HL-60 (cell line): ENCODE results near the gene FZD4.

Experiments
- DNase-seq, 2 experiments: peaks; one replicate each; pipeline ENCODE4 v3.0.0-alpha.2; 2010 to 2020; ENCODE audit warnings: low read depth in 1 of 2, low spot score in 1 of 2
- H3K27ac ChIP-seq: fragments of 250-450 bp; sonication (Bioruptor Pico); replicated peaks from 2 replicates; pipeline ENCODE4 v1.5.1; 2020; ENCODE audit warnings: mild to moderate bottlenecking, moderate library complexity
- H3K27me3 ChIP-seq: fragments of 250-450 bp; sonication (Bioruptor Pico); 2 replicates; pipeline ENCODE4 v1.5.1; 2021; ENCODE audit warnings: mild to moderate bottlenecking, moderate library complexity; ENCODE audit not compliant: insufficient read depth, poor library complexity, severe bottlenecking
- H3K4me3 ChIP-seq: replicated peaks from 2 replicates; pipeline ENCODE4 v1.5.1; 2011; ENCODE audit warnings: mild to moderate bottlenecking, control low read depth, low read length; ENCODE audit not compliant: insufficient read depth
- CTCF ChIP-seq: IDR thresholded peaks from one replicate; pipeline ENCODE4 v1.5.1; 2011; ENCODE audit warnings: low read length, control low read depth, inconsistent platforms; ENCODE audit not compliant: insufficient read depth
- GABPA ChIP-seq: IDR thresholded peaks from 2 replicates; pipeline ENCODE4 v1.6.1; 2012; ENCODE audit warnings: low read depth
- POLR2AphosphoS5 ChIP-seq: IDR thresholded peaks from 2 replicates; pipeline ENCODE4 v1.6.1; 2012; ENCODE audit warnings: low read depth
- REST ChIP-seq: IDR thresholded peaks from 2 replicates; pipeline ENCODE4 v1.6.1; 2012; ENCODE audit warnings: low read depth; ENCODE audit not compliant: insufficient replicate concordance
- SPI1 ChIP-seq: IDR thresholded peaks from 2 replicates; pipeline ENCODE4 v1.6.1; 2012; ENCODE audit warnings: low read depth, mild to moderate bottlenecking, borderline replicate concordance

Gene FZD4

GRCh38 chr11:86981777-86982540 lies 26.8 kb upstream of the FZD4 start:
- H3K27ac ChIP-seq, result no peak overlapping the region
- no peaks in the 10 kb centered on the region for H3K27me3 ChIP-seq
- no peak for TF ChIP-seq POLR2AphosphoS5
- TF ChIP-seq SPI1, result no peak
- no peak for TF ChIP-seq GABPA
- TF ChIP-seq CTCF, result no peak
- no peak for TF ChIP-seq REST
- DNase-seq, result no peak
- no peak overlapping the region for H3K4me3 ChIP-seq

- no peak for DNase-seq
- Histone ChIP-seq H3K27ac (no peak overlapping the region), H3K27me3 (no peaks in the 10 kb centered on the region), H3K4me3 (no peak overlapping the region)
- TF ChIP-seq POLR2AphosphoS5 (no peak), REST (no peak), GABPA (no peak), SPI1 (no peak), CTCF (no peak)
These were observed 25.0 kb upstream of the FZD4 start for GRCh38 chr11:86980086-86980796.

- peak overlapping the region; percentile 61 for H3K27ac ChIP-seq
- DNase-seq, result peak in 1 of 2 experiments; percentile 35
- H3K27me3 ChIP-seq, result no peaks in the 10 kb centered on the region
- no peak for TF ChIP-seq SPI1
- no peak for TF ChIP-seq POLR2AphosphoS5
- TF ChIP-seq REST, result no peak
- no peak for TF ChIP-seq GABPA
- TF ChIP-seq CTCF, result peak; percentile 51
- no peak overlapping the region for H3K4me3 ChIP-seq
These were observed 23.8 kb upstream of the FZD4 start for GRCh38 chr11:86978756-86979608.
